ENCODE measurements around the gene ITIH4.

The ITIH4 gene

DNA sequence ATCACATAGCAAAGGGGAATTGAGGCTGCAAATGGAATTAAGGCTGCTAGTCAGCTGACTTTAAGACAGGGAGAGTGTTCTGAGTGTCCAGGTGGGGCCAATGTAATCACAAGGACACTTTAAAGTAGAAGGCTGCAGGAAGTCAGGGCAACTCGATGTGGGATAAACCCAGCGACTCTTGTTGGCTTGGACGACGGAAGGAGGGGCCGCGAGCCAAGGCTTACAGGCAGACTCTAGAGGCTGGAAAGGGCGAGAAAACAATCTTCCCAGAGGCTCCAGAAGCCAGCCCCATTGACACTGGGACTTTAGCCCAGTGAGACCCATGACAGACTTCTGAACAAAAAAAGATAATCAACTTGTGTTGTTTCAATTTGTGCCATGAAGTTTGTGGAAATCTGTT, 17.3 kb upstream of the ITIH4 start:
- ATAC-seq, result no peak

GRCh38 chr3:52847241-52847640, 16.8 kb upstream of the ITIH4 start:
- no peak for ATAC-seq

DNA sequence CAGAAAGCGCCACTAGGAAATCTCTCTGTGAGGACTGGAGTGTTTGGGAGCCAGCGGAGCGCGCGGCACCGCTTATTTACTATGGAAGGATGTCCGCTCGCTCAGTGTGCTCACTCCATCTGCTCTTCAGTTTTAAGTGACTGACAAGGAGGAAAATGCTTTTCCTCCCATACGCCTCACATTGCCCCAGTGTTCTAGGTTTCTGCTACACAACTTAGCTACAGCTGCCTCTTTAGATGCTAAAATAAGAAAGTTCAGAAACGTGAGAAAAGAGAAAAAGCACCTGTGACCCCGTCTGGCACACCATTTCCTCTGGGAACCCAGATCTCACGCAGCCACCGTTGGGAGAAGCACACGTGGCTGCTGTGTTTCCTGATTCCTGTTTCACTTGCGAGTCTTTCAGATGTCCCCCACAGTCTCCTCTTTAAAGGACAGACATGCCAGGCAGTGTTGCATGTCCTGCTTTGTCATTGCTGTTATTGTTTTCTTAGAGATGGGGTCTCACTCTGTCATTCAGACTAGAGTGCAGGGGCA, 16.0 kb upstream of the ITIH4 start:
- no peak for ATAC-seq

DNA sequence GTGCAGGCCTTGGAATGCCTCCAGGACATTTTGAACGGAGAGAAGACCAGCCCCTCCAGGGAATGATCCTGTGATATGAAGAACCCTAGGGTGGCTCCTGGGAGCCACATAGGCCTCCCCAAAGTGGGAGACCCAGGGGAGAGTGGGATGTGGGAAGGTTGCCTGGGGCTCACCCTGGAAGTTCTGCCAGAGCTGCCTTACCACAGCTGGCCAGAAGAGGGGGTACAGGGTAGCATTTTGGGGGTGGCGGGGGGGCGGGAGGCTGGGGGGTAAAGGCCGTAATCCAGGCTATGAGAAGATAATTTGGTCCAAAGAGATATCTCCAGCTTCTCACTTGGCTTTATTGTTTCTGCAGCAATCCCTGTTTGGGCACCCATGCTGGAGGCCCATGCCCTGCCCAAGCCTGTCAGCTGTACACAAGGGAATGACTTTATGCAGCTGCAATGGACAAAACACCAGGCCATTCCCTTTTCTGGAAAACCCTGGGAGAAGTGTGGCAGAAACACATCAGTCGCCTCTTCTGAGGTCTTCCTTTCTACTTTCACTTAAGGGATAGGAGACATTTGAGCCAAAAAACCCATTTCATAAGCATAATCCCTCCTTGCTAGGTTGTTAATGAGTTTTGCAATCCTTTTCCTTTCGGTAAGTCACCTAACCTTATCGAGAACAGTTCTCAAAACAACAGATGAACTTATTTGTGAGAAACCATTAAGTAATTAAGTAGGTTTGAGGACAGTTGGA, 15.4 kb upstream of the ITIH4 start:
- no peak for ATAC-seq

DNA sequence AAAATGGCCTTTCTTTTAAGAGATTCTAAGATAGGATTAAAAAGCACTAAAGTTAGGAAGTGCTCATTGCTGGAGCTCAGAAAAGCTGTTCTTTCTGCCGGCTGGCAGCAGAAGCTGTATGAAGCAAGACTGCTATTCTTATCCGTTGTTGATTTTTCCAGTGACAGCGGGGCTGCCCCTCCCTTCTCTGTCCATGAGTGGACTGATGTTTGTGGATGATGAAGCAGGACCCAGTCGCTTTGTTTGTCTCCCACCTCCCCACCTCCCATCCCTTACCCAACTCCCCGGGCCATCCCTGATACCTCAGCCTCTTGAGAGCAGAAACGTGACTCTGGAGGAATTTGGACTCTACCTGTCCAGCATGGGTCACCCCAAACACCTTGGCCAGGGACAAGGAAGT, 14.7 kb upstream of the ITIH4 start:
- ATAC-seq, result no peak

- no peak for ATAC-seq
These were observed 14.0 kb upstream of the ITIH4 start for GRCh38 chr3:52844290-52844975.

DNA sequence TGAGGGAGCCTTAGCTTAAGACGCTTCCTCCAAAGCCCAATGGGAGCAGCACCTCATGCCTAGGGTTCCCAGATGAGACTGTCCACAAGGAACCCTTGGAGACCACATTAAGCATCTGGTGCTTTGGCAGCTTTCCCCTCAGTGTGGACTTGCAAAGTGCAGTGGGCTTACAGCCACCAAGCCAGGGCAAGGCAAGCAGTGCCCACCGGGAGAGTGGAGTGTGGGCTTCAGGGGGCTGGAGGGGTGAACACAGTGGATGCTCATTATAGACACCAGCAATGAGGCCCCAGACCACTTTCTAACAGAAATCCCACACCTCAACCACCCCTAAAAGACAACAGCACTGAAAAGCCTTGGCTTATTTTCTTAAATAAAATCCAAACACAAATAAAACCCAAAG, 13.4 kb upstream of the ITIH4 start:
- ATAC-seq, result no peak

DNA sequence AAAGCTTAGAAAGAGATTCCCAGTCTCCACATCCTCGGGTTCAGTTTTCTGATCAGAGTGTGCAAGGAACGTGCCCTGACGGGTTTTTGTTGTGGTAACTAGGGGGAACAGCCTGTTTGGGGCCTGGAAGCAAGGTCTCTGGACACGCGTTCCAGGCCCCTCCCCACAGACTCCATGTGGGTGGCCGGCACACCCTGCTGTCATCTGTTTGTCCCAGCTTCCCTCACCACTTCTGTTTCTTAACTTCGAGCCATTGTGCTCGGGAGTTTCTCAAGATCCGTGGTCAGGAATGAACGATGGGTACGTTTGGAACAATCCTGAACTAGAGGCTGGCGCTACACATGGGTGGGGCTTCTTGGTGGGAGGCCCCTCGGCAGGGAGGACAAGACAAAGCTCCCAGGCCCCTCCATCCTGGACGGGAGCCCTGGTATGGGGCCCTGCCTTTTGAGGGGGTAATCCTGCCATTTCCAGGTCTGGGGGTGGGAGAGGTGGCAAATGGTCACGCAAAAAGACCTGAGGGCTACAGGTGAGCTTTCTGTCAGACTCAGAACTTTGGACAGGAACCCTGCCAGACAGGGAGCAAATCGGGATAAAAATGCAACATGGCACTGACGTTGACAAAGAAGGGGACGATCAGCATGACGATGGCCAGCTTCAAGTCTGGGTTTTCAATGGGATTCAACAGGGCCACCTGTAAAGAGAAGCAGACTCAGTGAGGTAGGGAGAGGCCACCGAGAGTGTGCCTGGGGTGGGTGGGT, 12.8 kb upstream of the ITIH4 start:
- ATAC-seq, result no peak

DNA sequence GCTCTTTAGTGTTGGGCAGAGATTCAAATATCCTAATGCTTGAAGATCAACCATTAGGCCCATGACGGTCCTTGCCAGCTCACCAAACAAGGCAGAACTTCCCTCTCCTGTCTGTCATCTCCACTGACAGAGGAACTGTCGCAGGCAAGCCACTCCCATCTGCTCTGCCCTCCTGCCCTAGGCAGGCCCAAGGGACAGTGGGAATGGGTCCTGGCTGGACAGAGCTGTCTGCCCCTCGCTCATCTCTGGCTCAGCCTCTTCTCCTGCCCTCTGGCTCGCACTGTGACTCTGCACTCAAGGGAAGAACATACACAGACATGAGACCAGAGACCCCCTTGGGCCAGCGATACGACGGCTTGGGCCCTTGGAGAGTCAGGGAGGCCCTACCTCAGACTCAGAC, 12.0 kb upstream of the ITIH4 start:
- ATAC-seq, result no peak

GRCh38 chr3:52841981-52842340, 11.5 kb upstream of the ITIH4 start:
- no peak for ATAC-seq

DNA sequence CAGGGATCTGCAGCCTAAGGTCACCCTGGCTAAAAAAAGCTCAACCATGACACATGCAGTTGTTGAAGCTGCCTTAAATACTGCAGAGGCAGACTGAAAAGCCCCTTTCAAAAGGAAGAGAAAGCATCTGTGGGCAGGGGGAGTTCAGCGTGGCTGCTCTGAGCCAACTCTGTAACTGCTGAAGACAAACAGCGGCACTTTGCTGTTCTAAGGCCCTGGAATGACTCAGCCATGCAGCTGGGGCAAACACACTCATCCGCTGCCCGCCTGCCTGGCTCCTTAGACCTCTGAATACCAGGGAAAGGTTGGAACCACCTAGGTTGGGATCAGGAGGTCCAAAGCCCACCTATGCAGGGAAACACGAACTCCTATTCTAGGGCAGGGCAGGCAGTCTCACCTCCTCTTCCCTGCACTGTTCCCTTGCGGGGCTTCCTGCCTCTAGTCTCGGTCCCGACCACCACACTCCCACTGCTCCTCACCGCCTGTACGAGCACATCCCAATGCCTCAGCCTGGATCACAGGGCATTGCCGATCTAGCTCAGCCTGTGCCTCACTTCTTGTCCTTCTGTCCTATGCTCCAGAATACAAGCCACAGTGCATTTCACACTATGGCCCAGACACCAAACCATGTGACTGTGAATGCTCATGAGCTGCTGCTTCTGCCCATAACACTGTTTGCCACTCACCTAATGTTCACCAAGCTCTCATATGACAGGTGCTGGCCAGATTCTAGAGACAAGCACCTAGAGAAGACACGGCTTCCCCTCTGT, 10.9 kb upstream of the ITIH4 start:
- ATAC-seq, result no peak

- no peak for ATAC-seq
These were observed 9.5 kb upstream of the ITIH4 start for GRCh38 chr3:52839892-52840545.

- no peak for ATAC-seq
These were observed 8.8 kb upstream of the ITIH4 start for GRCh38 chr3:52839268-52839575.

- no peak for ATAC-seq
These were observed 8.2 kb upstream of the ITIH4 start for GRCh38 chr3:52838561-52839267.

- no peak for ATAC-seq
These were observed 6.5 kb upstream of the ITIH4 start for GRCh38 chr3:52836986-52837385.

DNA sequence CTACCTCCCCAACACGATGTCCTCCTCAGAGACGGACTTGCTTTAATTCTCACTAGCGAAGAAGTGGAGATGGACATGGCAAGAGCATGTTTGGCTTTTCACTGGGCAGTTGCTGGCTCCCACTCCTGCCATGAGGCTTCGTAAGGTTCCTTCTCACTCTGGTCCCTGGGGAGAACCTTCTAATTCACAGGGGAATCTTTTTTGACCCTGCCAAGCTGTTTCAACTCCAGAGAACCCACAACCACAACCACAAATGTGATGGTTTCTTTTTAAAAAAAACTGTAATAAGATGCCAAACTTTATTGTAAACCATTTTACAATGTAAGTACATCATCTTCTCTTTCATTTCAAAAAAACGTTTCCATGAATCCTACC, 6.0 kb upstream of the ITIH4 start:
- no peak for ATAC-seq

- no peak for ATAC-seq
These were observed 5.4 kb upstream of the ITIH4 start for GRCh38 chr3:52835766-52836470.

DNA sequence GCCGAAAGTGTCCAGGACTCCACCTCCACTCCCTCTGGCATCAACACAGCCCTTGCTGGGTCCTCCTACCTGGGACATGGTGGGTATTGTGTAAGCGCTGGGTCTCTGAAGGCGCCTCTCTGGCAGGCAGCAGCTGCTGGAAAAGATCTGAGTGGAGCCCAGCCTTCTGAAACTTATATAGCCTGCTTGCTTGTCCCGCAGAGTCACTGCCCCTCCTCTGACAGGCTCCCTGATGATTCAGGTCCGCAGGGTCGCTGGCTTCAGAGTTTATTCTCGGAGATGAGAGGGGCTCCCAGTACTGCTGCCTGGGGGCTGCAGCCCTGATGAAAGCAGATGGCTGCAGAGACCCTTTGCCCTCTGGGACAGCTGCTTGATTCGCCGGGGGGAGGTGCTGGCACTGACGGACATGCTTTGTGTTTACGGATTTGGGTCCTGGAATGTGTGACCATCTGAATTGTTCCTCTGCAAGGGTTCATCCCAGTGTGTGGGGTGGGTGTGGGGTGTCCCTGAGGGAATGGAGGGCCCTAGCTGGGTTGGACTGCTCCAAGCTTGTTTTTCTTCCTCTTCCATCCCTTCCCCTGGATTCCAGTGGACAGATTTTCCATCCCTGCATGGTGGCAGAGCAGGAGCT, 4.5 kb upstream of the ITIH4 start, which contains the start of gene MUSTN1:
MUSTN1 (minus strand) TSS at position 149 of the 631 bp plus-strand sequence; CDS start at position 78, 71 bp downstream.
- ATAC-seq, result no peak

DNA sequence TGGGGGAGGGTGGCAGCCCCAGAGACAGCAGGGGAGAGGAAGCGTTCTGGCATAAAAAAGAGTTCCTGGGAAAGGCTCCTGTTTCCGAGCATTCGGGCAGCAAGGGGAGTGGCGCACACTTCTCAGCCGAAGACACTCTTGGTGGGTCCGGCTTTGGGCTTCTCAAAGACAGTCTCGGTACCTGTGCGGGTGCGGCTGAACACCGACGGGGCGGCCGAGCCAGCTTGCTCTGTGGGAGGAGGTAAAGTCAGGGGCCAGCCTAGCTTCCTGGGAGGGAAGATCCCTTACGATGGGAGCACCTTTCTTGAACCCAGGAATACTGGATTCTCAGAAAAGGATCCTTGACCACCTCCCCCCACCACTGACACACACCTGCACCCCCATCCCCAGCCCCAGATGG, 2.7 kb upstream of the ITIH4 start:
- no peak for ATAC-seq

DNA sequence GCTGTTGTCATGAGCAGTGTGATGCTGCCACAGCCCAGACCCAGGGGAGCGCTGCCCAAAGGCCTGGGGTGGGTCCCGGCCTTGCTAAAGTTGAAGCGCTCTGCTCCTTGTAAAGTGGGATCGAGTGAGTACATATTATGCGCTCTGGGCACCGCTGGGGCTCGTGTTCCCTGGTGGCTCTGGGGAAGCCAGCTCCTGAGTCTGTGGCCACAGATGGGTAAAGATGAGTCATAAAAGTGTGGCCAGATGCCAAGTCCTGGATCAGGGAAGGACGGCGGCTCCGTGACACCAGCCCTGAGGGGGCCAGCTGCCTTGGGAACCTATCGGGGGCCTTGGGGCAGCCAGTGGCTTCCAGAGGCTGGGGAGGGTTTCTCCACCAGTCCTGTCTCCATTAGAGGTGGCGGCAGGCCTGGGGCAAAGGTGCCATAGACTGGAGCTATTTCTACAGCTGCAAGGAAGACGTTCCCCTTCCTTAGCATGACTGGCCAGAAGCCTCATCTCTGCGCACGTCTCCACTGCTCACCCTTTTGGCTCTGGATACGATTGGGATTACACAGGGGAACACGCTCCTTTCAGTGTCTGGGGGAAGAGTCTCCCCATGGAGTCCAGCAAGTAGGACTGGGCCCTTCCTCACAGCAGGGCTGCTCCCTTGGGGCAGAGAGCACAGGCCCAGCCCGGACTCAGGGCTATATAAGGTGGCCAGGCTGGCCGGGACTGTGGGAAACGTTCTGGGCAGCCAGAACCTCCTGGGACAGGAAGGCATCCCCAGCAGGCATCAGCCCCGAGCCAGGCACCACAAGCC, 1.2 kb upstream of the ITIH4 start:
- ATAC-seq, result no peak

Data from activated CD4-positive, CD25-positive, alpha-beta regulatory T cell treated with anti-CD3 and anti-CD28 coated beads, Interleukin-2, amount 50 U/mL, for 24 hours (primary cell).